ENCODE data around the gene TRHDE.
"Not testable (repeated sequence)": the region's sequence is repeated elsewhere in the genome, so short reads cannot be mapped to it uniquely, and the experiment has no call there.

Gene TRHDE

GRCh38 chr12:72448089-72448488 is 175.9 kb downstream of the TRHDE start:
- DNase-seq = no peak

- no peak for DNase-seq
Measured at GRCh38 chr12:72448805-72449204, 176.6 kb downstream of the TRHDE start.

DNA sequence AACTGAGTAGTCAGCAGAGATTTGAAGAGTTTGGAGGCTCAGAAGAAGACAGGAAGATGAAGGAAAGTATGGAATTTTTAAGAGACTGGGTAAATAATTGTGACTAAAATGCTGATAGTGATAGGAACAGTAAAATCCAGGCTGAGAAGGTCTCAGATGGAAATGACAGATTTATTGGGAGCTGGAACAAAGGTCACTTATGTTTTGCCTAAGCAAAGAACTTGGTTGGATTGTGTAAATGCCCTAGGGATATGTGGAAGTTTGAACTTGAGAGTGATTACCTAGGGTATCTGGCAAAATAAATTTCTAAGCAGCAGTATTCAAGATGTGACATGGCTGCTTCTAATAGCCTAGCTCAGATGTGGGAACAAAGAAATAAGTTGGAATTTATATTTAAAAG is 180.9 kb downstream of the TRHDE start:
- no peak for DNase-seq

DNA sequence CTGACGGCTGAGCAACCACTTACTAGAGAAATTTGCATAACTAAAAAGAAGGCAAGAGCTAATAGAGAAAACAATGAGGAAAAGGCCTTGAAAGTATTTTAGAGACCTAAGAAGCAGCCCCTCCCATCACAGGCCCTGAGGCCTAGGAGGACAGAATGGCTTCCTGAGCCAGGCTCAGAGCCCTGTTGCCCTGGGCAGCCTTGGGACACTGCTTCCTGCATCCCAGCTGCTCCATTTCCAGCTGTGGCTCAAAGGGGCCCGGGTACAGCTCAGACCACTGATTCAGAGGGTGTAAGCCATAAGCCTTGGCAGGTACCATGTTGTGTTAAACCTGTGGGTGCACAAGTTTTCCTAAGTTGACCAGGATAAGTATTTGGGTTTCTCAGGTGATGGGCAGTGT is 181.4 kb downstream of the TRHDE start:
- DNase-seq = no peak

- no peak for DNase-seq
Measured at GRCh38 chr12:72464471-72464870, 192.3 kb downstream of the TRHDE start.

DNA sequence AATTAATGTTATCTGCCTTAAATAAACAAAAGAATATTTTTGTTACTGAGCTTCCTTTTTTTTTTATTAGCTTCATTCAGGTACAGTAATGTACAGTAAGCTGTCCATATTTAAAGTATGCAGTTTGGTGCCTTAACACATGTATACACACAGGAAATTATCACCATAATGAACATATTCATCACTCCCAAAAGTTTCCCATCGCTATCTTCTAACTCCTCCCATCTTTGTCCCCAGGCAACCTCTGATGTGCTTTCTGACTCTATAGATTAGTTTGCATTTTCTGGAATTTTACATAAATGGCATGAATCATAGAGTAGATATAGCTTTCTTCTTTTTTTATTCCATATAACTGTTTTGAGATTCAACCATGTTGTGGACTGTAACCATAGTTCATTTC is 193.0 kb downstream of the TRHDE start:
- DNase-seq = no peak

- DNase-seq = no peak
Measured at GRCh38 chr12:72465940-72466630, 193.9 kb downstream of the TRHDE start.

DNA sequence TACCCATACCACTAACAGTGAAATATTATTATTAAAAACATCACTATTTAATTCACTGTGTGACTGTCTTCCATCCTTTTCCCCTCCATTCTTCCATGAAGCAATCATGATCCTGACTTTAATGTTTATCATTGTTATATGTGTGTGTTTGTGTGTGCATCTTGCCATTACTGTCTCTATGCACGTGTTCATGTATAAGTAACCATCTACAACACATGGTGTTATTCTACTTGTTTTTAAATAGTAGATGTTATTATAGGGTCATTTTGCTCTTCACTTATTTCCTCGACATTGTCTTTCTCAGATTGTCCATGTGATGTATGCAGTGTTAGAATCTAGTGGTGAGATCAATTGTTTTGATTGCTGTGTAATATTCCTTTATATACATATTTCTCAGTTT is 195.8 kb downstream of the TRHDE start:
- DNase-seq = no peak

- DNase-seq = no peak
Measured at GRCh38 chr12:72468505-72468904, 196.3 kb downstream of the TRHDE start.

GRCh38 chr12:72471806-72472205 is 199.6 kb downstream of the TRHDE start:
- DNase-seq = no peak

GRCh38 chr12:72472350-72472749 is 200.2 kb downstream of the TRHDE start:
- DNase-seq = no peak

- DNase-seq = no peak
Measured at GRCh38 chr12:72476301-72476700, 204.1 kb downstream of the TRHDE start.

GRCh38 chr12:72485017-72485701 is 213.0 kb downstream of the TRHDE start:
- no peak for DNase-seq

DNA sequence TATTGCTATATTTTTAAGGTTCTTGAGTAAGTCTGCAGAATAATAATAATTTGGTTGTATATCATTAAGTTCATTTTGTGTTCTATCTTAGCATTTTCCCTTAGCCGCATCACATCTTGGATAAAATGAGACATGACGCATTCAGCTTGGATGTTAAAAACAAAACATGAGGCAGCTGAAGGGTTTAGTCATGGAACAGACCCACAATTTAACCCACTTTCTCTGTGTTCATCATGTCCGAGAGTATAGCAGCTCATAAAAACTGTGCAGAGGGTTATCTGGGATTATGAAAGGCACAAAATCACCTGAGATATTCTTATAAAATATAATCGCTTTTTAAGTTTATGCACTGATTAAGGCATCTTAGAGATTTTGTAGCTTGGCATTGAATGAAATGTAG is 219.3 kb downstream of the TRHDE start:
- DNase-seq = no peak

- DNase-seq = no peak
Measured at GRCh38 chr12:72493407-72493806, 221.2 kb downstream of the TRHDE start.

DNA sequence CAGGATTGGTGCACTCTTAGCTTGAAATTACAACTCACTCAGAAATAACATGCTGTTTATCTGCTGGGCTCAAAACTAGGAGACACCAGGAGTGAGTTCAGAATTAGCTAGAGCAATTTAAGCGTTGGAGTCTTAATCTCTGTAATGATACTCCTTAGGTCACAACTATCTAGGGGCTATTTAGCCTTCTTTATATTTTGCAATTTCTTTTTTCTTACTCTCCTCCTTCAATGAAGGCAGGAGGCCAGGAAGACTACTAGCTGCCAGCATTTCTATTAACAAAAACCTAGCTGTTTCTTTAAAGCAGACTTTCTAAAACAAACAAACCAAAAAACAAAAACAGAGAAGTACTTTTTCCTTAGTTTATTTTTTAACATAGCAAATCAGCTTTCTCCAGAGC is 226.2 kb downstream of the TRHDE start:
- DNase-seq = no peak

- no peak for DNase-seq
Measured at GRCh38 chr12:72499244-72499643, 227.1 kb downstream of the TRHDE start.

DNA sequence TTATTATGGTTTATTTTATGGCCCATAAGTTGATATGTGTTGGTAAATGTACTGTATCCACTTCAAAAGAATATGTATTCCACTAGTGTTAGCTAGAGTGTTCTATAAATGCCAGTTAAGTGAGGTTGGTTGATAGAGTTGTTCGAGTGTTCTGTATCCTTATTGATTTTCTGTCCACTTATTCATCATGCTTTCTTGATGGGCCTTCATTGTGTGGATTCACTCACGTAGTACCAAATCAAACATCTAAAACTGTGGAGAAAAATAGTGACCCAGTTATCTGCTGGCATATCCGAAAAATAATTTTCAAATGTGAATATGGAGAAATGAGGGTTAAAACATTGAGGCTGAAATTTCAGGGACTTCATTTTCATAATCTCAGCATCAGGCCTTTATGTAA is 230.4 kb downstream of the TRHDE start:
- no peak for DNase-seq

DNA sequence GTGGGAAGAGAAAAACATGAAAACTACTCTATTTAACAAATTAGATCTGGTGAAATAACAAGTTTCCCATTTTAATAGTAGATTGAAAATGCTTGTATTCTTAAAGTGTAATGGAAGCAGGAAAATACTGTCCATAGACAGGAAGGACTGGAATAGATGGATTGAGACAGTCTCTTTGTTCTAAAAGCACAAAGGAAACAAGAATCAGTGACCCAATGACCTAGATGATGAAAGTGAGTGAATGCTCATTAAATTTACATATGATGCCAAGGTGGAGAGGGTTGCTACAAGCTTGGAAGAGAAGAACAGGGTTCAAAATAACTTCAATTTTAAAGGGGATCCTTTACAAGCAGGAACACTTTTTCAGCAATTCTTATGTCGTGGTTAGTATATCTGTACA is 233.1 kb downstream of the TRHDE start:
- no peak for DNase-seq

- no peak for DNase-seq
Measured at GRCh38 chr12:72509891-72510290, 237.7 kb downstream of the TRHDE start.

- DNase-seq = no peak
Measured at GRCh38 chr12:72510772-72511171, 238.6 kb downstream of the TRHDE start.

GRCh38 chr12:72511498-72511897 is 239.3 kb downstream of the TRHDE start:
- DNase-seq = no peak

DNA sequence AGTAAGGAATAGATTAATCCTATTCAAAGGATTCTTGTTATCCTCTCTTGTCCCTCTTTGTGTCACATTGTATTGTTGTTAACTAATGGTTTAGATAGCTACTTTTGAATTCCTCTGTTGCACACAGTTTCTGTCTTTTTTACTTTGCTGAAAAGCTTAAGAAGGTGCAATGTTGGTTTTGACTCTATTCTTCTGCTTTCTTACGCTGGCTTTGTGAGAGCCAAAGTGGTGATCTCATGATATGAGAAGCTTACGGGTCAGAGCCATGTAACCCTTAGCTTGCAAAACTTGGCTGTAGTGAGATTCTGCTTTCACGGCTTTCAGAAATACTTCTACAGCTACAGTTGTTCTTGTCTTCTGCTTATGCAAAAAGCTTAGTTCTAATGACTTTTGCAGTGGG is 239.7 kb downstream of the TRHDE start:
- DNase-seq = no peak

DNA sequence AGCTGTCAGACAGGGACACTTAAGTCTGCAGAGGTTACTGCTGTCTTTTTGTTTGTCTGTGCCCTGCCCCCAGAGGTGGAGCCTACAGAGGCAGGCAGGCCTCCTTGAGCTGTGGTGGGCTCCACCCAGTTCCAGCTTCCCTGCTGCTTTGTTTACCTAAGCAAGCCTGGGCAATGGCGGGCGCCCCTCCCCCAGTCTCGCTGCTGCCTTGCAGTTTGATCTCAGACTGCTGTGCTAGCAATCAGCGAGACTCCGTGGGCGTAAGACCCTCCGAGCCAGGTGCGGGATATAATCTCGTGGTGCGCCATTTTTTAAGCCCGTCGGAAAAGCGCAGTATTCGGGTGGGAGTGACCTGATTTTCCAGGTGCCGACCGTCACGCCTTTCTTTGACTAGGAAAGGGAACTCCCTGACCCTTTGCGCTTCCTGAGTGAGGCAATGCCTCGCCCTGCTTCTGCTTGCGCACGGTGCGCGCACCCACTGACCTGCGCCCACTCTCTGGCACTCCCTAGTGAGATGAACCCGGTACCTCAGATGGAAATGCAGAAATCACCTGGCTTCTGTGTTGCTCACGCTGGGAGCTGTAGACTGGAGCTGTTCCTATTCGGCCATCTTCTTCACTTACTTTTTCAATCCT is 248.0 kb downstream of the TRHDE start:
- DNase-seq = not testable (repeated sequence)

Measured in right forelimb (tissue), 1 donor.